Endothelial cell of umbilical vein (primary cell): ENCODE measurements around the gene TUBGCP4. TPM values are rescaled to one million over a fixed set of nuclear protein-coding genes. Genes with fewer than 3 reads are reported as not detected.

Experiments used
- BruUV-seq: library from RNA; stranded (reverse); fragments of 400-500 nt; replicated peaks from 2 replicates; lab custom pipeline; 2021; lab: Mats Ljungman, UMichigan
- CTCF ChIA-PET: fragments of 300-600, 350-600 bp; sonication (Branson Sonifier 250); formaldehyde crosslinking; loops from one replicate; lab custom pipeline; 2021; ENCODE audit warnings: antibody characterized with exemption, inconsistent platforms; lab: Charles Lee
- POLR2A ChIA-PET: fragments of 300-600, 350-600 bp; sonication (Branson Sonifier 250); formaldehyde crosslinking; loops from one replicate; lab custom pipeline; 2021; ENCODE audit warnings: antibody characterized with exemption, inconsistent platforms; lab: Charles Lee
- DNase-seq: peaks from one replicate; pipeline ENCODE4 v3.0.0-alpha.2; 2011; ENCODE audit warnings: low read depth, low spot score
- FAIRE-seq: peaks from 2 replicates; lab custom pipeline; 2011; peaks lifted over from hg19 to GRCh38; lab: Jason Lieb, UNC
- H2AFZ ChIP-seq: 2 replicates; pipeline ENCODE4 v1.6.0; 2012; ENCODE audit warnings: low read depth, low read length, control low read depth, inconsistent platforms
- H3K27ac ChIP-seq: 2 replicates; pipeline ENCODE4 v1.5.1; 2011; ENCODE audit warnings: low read depth, mild to moderate bottlenecking, control low read depth, low read length, moderate library complexity; ENCODE audit not compliant: insufficient read depth
- H3K27me3 ChIP-seq, 2 experiments: 2 replicates each; pipeline versions ENCODE4 v1.6.0 to v1.6.1; 2011; ENCODE audit warnings: low read length in 2 of 2, mixed read lengths in 1 of 2; ENCODE audit not compliant: control insufficient read depth in 2 of 2, insufficient read depth in 2 of 2
- H3K36me3 ChIP-seq, 2 experiments: 2 replicates in 1 of 2; 3 replicates in 1 of 2; pipeline ENCODE4 v1.5.1; 2011; ENCODE audit warnings: low read length in 2 of 2, mild to moderate bottlenecking in 1 of 2, moderate library complexity in 1 of 2; ENCODE audit not compliant: control insufficient read depth in 2 of 2, insufficient read depth in 2 of 2; ENCODE audit errors: extremely low read depth in 1 of 2
- H3K4me1 ChIP-seq: 3 replicates; pipeline ENCODE4 v1.5.1; 2011; ENCODE audit warnings: mild to moderate bottlenecking, low read length; ENCODE audit not compliant: control insufficient read depth, insufficient read depth; ENCODE audit errors: extremely low read depth
- H3K4me2 ChIP-seq: 2 replicates; pipeline ENCODE4 v1.6.1; 2011; ENCODE audit warnings: low read length, control low read depth, mixed read lengths; ENCODE audit not compliant: insufficient read depth
- H3K4me3 ChIP-seq, 3 experiments: fragments of 200-600 bp in 1 of 3; sonication (generic), shearing (Covaris generic) in 1 of 3; replicated peaks in 1 of 3; 2 replicates each; pipeline ENCODE4 v1.5.1; 2011 to 2016; ENCODE audit warnings: control low read depth in 3 of 3, low read length in 3 of 3, mild to moderate bottlenecking in 2 of 3, inconsistent platforms in 1 of 3, low read depth in 1 of 3, moderate library complexity in 1 of 3; ENCODE audit not compliant: insufficient read depth in 1 of 3
- H3K79me2 ChIP-seq: 2 replicates; pipeline ENCODE4 v1.6.0; 2012; ENCODE audit warnings: low read length, inconsistent platforms; ENCODE audit not compliant: control insufficient read depth, insufficient read depth
- H3K9ac ChIP-seq: replicated peaks from 2 replicates; pipeline ENCODE3; 2011; ENCODE audit warnings: low read length, control low read depth; ENCODE audit not compliant: insufficient read depth; ENCODE audit errors: extremely low read depth
- H3K9me1 ChIP-seq: replicated peaks from 3 replicates; pipeline ENCODE4 v1.6.0; 2011; ENCODE audit warnings: mild to moderate bottlenecking, low read length; ENCODE audit not compliant: control insufficient read depth, insufficient read depth; ENCODE audit errors: extremely low read depth
- H3K9me3 ChIP-seq: replicated peaks from 2 replicates; pipeline ENCODE4 v1.5.1; 2012; ENCODE audit warnings: low read length, inconsistent platforms; ENCODE audit not compliant: control insufficient read depth, insufficient read depth
- H4K20me1 ChIP-seq: replicated peaks from 2 replicates; pipeline ENCODE3; 2011; ENCODE audit warnings: mild to moderate bottlenecking, low read length; ENCODE audit not compliant: control insufficient read depth, insufficient read depth; ENCODE audit errors: extremely low read depth
- CTCF ChIP-seq, 2 donors: IDR thresholded peaks; 1 replicate in 1 of 2; 2 replicates in 1 of 2; pipeline ENCODE4 v1.5.1; 2011; ENCODE audit warnings: low read length in 2 of 2, mild to moderate bottlenecking in 2 of 2, moderate library complexity in 2 of 2, control low read depth in 1 of 2, inconsistent platforms in 1 of 2, low read depth in 1 of 2; ENCODE audit not compliant: insufficient read depth in 1 of 2; ENCODE audit errors: extremely low read depth in 1 of 2
- EZH2 ChIP-seq: IDR thresholded peaks from 2 replicates; pipeline ENCODE4 v1.6.1; 2012; ENCODE audit warnings: borderline replicate concordance, low read depth, mild to moderate bottlenecking, moderate library complexity, low read length, inconsistent platforms; ENCODE audit not compliant: severe bottlenecking
- FOS ChIP-seq: IDR thresholded peaks from 2 replicates; pipeline ENCODE4 v1.6.1; 2011; ENCODE audit warnings: mild to moderate bottlenecking, low read length, moderate library complexity, borderline replicate concordance; ENCODE audit not compliant: insufficient read depth
- GATA2 ChIP-seq: IDR thresholded peaks from 2 replicates; pipeline ENCODE4 v1.7.0; 2011; ENCODE audit warnings: low read depth, mild to moderate bottlenecking, moderate library complexity, mixed read lengths, low read length; ENCODE audit not compliant: insufficient read length, insufficient read depth
- JUN ChIP-seq: IDR thresholded peaks from 2 replicates; pipeline ENCODE4 v1.6.1; 2011; ENCODE audit warnings: borderline replicate concordance, low read depth; ENCODE audit not compliant: insufficient read length, insufficient read depth
- MAX ChIP-seq: IDR thresholded peaks from 2 replicates; pipeline ENCODE4 v1.6.1; 2011; ENCODE audit not compliant: insufficient read depth, insufficient read length
- MYC ChIP-seq: IDR thresholded peaks from one replicate; pipeline ENCODE4 v1.6.1; 2011; ENCODE audit warnings: mild to moderate bottlenecking, low read depth, low read length
- POLR2A ChIP-seq: IDR thresholded peaks from 2 replicates; pipeline ENCODE4 v1.6.1; 2012; ENCODE audit warnings: low read depth, mild to moderate bottlenecking, control low read depth, low read length
- POLR2AphosphoS5 ChIP-seq: IDR thresholded peaks from 2 replicates; pipeline ENCODE4 v1.6.1; 2012; ENCODE audit warnings: low read depth, mild to moderate bottlenecking, control low read depth, low read length, moderate library complexity; ENCODE audit not compliant: insufficient read depth
- dilution Hi-C: fragments of 300-500 bp; cut with MboI; formaldehyde crosslinking; loops from one replicate; pipeline ENCODE4 v1.15.0; 2019; ENCODE audit warnings: low sequenced_read_pairs; ENCODE audit not compliant: extremely low pct_ligation_motif_present
- intact Hi-C: fragments of 100-400 bp; cut with micrococcal nuclease; formaldehyde crosslinking; loops from one replicate; pipeline ENCODE4 v1.10.0; 2022
- polyA plus RNA-seq, 4 experiments: library from polyadenylated mRNA; depleted of rRNA in 3 of 4; stranded (reverse) in 3 of 4; unstranded in 1 of 4; fragments of >200 nt; gene quantifications; 2 replicates each; pipeline versions ENCODE4 v1.2.1 to v1.2.3, GENCODE V29; 2011 to 2012; ENCODE audit warnings: missing spikeins in 1 of 4
- total RNA-seq: library from RNA; stranded (reverse); gene quantifications from 2 replicates; pipeline ENCODE4 v1.2.3, GENCODE V29; 2021

The TUBGCP4 gene
- total and polyA plus RNA-seq, 2 donors (not counting 3 experiments of a cell fraction or from before 2014, with no cell fraction given), result 6.5 to 19.4 TPM

DNA sequence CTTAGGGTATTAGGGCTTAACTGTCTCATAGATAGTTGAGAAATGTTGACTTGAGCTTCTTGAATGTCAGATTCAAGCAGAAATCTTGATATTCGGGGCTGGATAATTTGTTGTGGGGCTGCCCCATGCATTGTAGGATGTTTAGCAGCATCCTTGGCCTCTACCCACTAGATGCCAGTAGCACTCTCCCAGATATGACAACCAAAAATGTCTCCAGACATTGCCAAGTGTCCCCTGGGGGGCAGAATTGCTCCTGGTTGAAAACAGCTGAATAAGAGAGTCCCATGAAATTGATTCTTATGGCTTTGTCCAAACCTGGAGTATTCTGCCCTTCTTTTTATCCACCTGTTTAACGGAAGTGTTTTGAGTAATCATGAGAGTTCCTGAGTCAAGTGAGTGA, 24.6 kb upstream of the TUBGCP4 start:
- H3K27ac ChIP-seq, result no peak overlapping the region
- H3K4me2 ChIP-seq, result no peak overlapping the region
- POLR2A ChIA-PET, result no interaction called here

More for the DNA sequence above, 24.6 kb upstream of the TUBGCP4 start:
- DNase-seq (no peak), FAIRE-seq (no peak)
- dilution Hi-C loops (no loop called here), intact Hi-C loops (no loop called here)
- H3K79me2 ChIP-seq, result no peaks in the 10 kb centered on the region
- no peaks in the 10 kb centered on the region for H3K27me3 ChIP-seq
- H4K20me1 ChIP-seq, result no peaks in the 10 kb centered on the region
- H3K36me3 ChIP-seq, result no peaks in the 10 kb centered on the region
- no peaks in the 10 kb centered on the region for H3K9me3 ChIP-seq
- no peak overlapping the region for H2AFZ ChIP-seq
- H3K9ac ChIP-seq, result no peak overlapping the region
- H3K4me1 ChIP-seq, result no peaks in the 10 kb centered on the region
- H3K9me1 ChIP-seq, result no peaks in the 10 kb centered on the region
- TF ChIP-seq EZH2, result no peak
- no peak for TF ChIP-seq POLR2A
- no peak for TF ChIP-seq CTCF (IDR thresholded peaks at IDR 0.05; ENCODE audit: extremely low read depth in 1 of 2, insufficient read depth in 1 of 2, low read depth in 1 of 2, low read length in 2 of 2)
- TF ChIP-seq POLR2AphosphoS5, result no peak
- TF ChIP-seq FOS, result no peak
- no peak for TF ChIP-seq MYC
- TF ChIP-seq GATA2, result no peak
- no peak for TF ChIP-seq JUN
- TF ChIP-seq MAX, result no peak
- CTCF ChIA-PET, result interaction anchor here (1.2 to 2.0 kb wide), 4 partner anchors 9 to 61 kb away, joined by 3 to 6 read pairs (median 4); no protein-coding TSS in a partner anchor
- no TSS peak for BruUV-seq
- no peak overlapping the region for H3K4me3 ChIP-seq
